Measurements from ENCODE around the gene GLIS2.

DNA sequence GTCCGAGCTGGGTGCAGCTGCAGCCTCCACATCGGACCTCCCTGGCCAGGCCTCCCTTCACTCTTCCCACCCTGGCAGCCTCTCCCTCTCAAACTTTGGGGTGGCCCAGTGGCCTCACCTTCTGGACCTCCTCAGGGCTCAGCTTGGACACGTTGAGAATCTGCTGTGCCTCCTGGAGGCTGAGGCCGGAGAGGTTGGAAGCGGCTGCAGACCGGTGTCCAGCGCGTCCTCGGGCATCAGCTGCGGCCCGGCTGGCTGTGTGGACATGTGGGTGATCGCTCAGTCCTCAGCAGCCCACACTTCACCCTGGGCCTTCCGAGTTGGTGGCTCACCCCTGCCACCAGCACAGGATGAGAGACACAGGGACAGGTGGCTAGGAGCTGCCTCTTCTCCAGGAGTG is 25.4 kb downstream of the GLIS2 start:
- TF ChIP-seq POLR2AphosphoS5 (IDR thresholded peaks at IDR 0.05; ENCODE audit: low read depth, low read length) = no peak
- TF ChIP-seq, protein P1, sequence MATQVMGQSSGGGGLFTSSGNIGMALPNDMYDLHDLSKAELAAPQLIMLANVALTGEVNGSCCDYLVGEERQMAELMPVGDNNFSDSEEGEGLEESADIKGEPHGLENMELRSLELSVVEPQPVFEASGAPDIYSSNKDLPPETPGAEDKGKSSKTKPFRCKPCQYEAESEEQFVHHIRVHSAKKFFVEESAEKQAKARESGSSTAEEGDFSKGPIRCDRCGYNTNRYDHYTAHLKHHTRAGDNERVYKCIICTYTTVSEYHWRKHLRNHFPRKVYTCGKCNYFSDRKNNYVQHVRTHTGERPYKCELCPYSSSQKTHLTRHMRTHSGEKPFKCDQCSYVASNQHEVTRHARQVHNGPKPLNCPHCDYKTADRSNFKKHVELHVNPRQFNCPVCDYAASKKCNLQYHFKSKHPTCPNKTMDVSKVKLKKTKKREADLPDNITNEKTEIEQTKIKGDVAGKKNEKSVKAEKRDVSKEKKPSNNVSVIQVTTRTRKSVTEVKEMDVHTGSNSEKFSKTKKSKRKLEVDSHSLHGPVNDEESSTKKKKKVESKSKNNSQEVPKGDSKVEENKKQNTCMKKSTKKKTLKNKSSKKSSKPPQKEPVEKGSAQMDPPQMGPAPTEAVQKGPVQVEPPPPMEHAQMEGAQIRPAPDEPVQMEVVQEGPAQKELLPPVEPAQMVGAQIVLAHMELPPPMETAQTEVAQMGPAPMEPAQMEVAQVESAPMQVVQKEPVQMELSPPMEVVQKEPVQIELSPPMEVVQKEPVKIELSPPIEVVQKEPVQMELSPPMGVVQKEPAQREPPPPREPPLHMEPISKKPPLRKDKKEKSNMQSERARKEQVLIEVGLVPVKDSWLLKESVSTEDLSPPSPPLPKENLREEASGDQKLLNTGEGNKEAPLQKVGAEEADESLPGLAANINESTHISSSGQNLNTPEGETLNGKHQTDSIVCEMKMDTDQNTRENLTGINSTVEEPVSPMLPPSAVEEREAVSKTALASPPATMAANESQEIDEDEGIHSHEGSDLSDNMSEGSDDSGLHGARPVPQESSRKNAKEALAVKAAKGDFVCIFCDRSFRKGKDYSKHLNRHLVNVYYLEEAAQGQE (IDR thresholded peaks at IDR 0.05; ENCODE audit: insufficient read depth in 1 of 2, low read depth in 2 of 2, low read length in 2 of 2) = no peak
